Renal pelvis (tissue), 12 donors: ENCODE measurements around the gene USP11. TPM values are rescaled to one million over a fixed set of nuclear protein-coding genes. Genes with fewer than 3 reads are reported as not detected.

ENCODE experiments used
- DNase-seq: peaks from one replicate; pipeline ENCODE4 v3.0.0-alpha.2; 2013
- long read RNA-seq, 16 experiments: transcript quantifications; one replicate each; lab custom pipeline, GENCODE V29; 2026
- polyA plus RNA-seq, 3 donors: library from polyadenylated mRNA; unstranded; fragments of 120-200 nt; gene quantifications; one replicate each; pipeline ENCODE4 v1.2.1, GENCODE V29; 2013; ENCODE audit not compliant: insufficient read length in 3 of 3

The USP11 gene
- 100 to 1,000 TPM; 143 to 151 (median 150) TPM for polyA plus RNA-seq
- long read RNA-seq, donor 1, transcript USP11-204 (21 exons, 3,515 nt): major isoform, 14 of 21 reads
- long read RNA-seq, donor 1, partial matches to known transcripts: 5 of 21 reads
- long read RNA-seq, donor 1, other reads (novel, unspliced or antisense): 0 of 21 reads
- long read RNA-seq, donor 2, transcript USP11-204 (21 exons, 3,515 nt): major isoform, 14 of 30 reads
- long read RNA-seq, donor 2, partial matches to known transcripts: 13 of 30 reads
- long read RNA-seq, donor 2, other reads (novel, unspliced or antisense): 0 of 30 reads
- long read RNA-seq, donor 3, transcript USP11-204 (21 exons, 3,515 nt): major isoform, 14 of 33 reads
- long read RNA-seq, donor 3, partial matches to known transcripts: 19 of 33 reads
- long read RNA-seq, donor 3, other reads (novel, unspliced or antisense): 0 of 33 reads
- long read RNA-seq, donor 4, transcript USP11-204 (21 exons, 3,515 nt): major isoform, 17 of 40 reads
- long read RNA-seq, donor 4, partial matches to known transcripts: 21 of 40 reads
- long read RNA-seq, donor 4, other reads (novel, unspliced or antisense): 0 of 40 reads
- long read RNA-seq, donor 5, transcript USP11-204 (21 exons, 3,515 nt): major isoform, 9 of 24 reads
- long read RNA-seq, donor 5, partial matches to known transcripts: 14 of 24 reads
- long read RNA-seq, donor 5, other reads (novel, unspliced or antisense): 0 of 24 reads
- long read RNA-seq, donor 6, transcript USP11-204 (21 exons, 3,515 nt): major isoform, 11 of 40 reads
- long read RNA-seq, donor 6, partial matches to known transcripts: 28 of 40 reads
- long read RNA-seq, donor 6, other reads (novel, unspliced or antisense): 0 of 40 reads
- long read RNA-seq, donor 7, transcript USP11-204 (21 exons, 3,515 nt): major isoform, 9 of 86 reads
- long read RNA-seq, donor 7, partial matches to known transcripts: 76 of 86 reads
- long read RNA-seq, donor 7, other reads (novel, unspliced or antisense): 0 of 86 reads
- long read RNA-seq, donor 8, transcript USP11-204 (21 exons, 3,515 nt): major isoform, 5 of 12 reads
- long read RNA-seq, donor 8, partial matches to known transcripts: 6 of 12 reads
- long read RNA-seq, donor 8, other reads (novel, unspliced or antisense): 0 of 12 reads
- long read RNA-seq, donor 9, transcript USP11-204 (21 exons, 3,515 nt): major isoform, 13 of 47 reads
- long read RNA-seq, donor 9, partial matches to known transcripts: 31 of 47 reads
- long read RNA-seq, donor 9, other reads (novel, unspliced or antisense): 0 of 47 reads
- long read RNA-seq, donor 10, transcript USP11-204 (21 exons, 3,515 nt): major isoform, 6 of 50 reads
- long read RNA-seq, donor 10, partial matches to known transcripts: 44 of 50 reads
- long read RNA-seq, donor 10, other reads (novel, unspliced or antisense): 0 of 50 reads
- long read RNA-seq, donor 11, transcript USP11-204 (21 exons, 3,515 nt): major isoform, 8 of 29 reads
- long read RNA-seq, donor 11, partial matches to known transcripts: 19 of 29 reads
- long read RNA-seq, donor 11, other reads (novel, unspliced or antisense): 0 of 29 reads
- long read RNA-seq, donor 12, transcript USP11-204 (21 exons, 3,515 nt): major isoform, 18 of 54 reads
- long read RNA-seq, donor 12, partial matches to known transcripts: 36 of 54 reads
- long read RNA-seq, donor 12, other reads (novel, unspliced or antisense): 0 of 54 reads
- long read RNA-seq, donor 13, transcript USP11-204 (21 exons, 3,515 nt): major isoform, 7 of 27 reads
- long read RNA-seq, donor 13, partial matches to known transcripts: 20 of 27 reads
- long read RNA-seq, donor 13, other reads (novel, unspliced or antisense): 0 of 27 reads
- long read RNA-seq, donor 14, transcript USP11-204 (21 exons, 3,515 nt): major isoform, 16 of 134 reads
- long read RNA-seq, donor 14, partial matches to known transcripts: 117 of 134 reads
- long read RNA-seq, donor 14, other reads (novel, unspliced or antisense): 0 of 134 reads
- long read RNA-seq, donor 15, transcript USP11-204 (21 exons, 3,515 nt): major isoform, 22 of 49 reads
- long read RNA-seq, donor 15, partial matches to known transcripts: 25 of 49 reads
- long read RNA-seq, donor 15, other reads (novel, unspliced or antisense): 0 of 49 reads
- long read RNA-seq, donor 16, transcript USP11-204 (21 exons, 3,515 nt): major isoform, 18 of 70 reads
- long read RNA-seq, donor 16, partial matches to known transcripts: 51 of 70 reads
- long read RNA-seq, donor 16, other reads (novel, unspliced or antisense): 0 of 70 reads

- DNase-seq: peak; percentile 72
These were observed at the start of gene USP11 for GRCh38 chrX:47232803-47233332. Gene USP11, plus strand, starts transcription at chrX:47233009. Its CDS starts 35 bp downstream, at chrX:47233044.

- DNase-seq: no peak
These were observed 48.3 kb upstream of the USP11 start for GRCh38 chrX:47184486-47184885.

GRCh38 chrX:47185241-47185640 lies 47.6 kb upstream of the USP11 start:
- no peak for DNase-seq

- no peak for DNase-seq
These were observed 46.6 kb upstream of the USP11 start for GRCh38 chrX:47186096-47186740.

GRCh38 chrX:47187106-47187677 lies 45.6 kb upstream of the USP11 start:
- no peak for DNase-seq

GRCh38 chrX:47189906-47190305 lies 42.9 kb upstream of the USP11 start:
- DNase-seq: no peak

GRCh38 chrX:47190445-47191269 lies 42.2 kb upstream of the USP11 start:
- DNase-seq: peak; percentile 87

GRCh38 chrX:47191331-47191730 lies 41.5 kb upstream of the USP11 start:
- no peak for DNase-seq

GRCh38 chrX:47191806-47192401 lies 40.9 kb upstream of the USP11 start:
- DNase-seq: no peak

GRCh38 chrX:47193475-47194193 lies 39.2 kb upstream of the USP11 start, which contains the start of gene UBA1:
Gene UBA1, plus strand, starts transcription at chrX:47193829. Its CDS starts 4,974 bp downstream, at chrX:47198803.
- DNase-seq: peak; percentile 99

GRCh38 chrX:47194194-47194787 lies 38.5 kb upstream of the USP11 start:
- no peak for DNase-seq

GRCh38 chrX:47196098-47196497 lies 36.7 kb upstream of the USP11 start:
- DNase-seq: no peak

- DNase-seq: no peak
These were observed 35.3 kb upstream of the USP11 start for GRCh38 chrX:47197526-47197925.

GRCh38 chrX:47198026-47198686 lies 34.7 kb upstream of the USP11 start:
- no peak for DNase-seq

- no peak for DNase-seq
These were observed 34.1 kb upstream of the USP11 start for GRCh38 chrX:47198687-47199080.
